K562 (cell line): ENCODE data around the gene PGA3. TPM values are rescaled to one million over a fixed set of nuclear protein-coding genes. Genes with fewer than 3 reads are reported as not detected.

ENCODE experiments used
- AFF4 ChIP-seq: sonication (generic); formaldehyde crosslinking; IDR thresholded peaks from 2 replicates; pipeline ENCODE4 v1.8.0; 2023; ENCODE audit warnings: mild to moderate bottlenecking, missing genetic modification reagents
- ARID1B ChIP-seq: fragments of 450-650 bp; IDR thresholded peaks from 2 replicates; pipeline ENCODE4 v1.6.1; 2016; ENCODE audit warnings: antibody characterized with exemption, mild to moderate bottlenecking, inconsistent platforms
- BRF1 ChIP-seq: IDR thresholded peaks from 3 replicates; pipeline ENCODE4 v1.6.1; 2011; ENCODE audit warnings: borderline replicate concordance, mild to moderate bottlenecking; ENCODE audit not compliant: insufficient read length; ENCODE audit errors: extremely low read depth
- E2F6 ChIP-seq, 2 experiments: IDR thresholded peaks; 2 replicates each; pipeline ENCODE4 v1.6.1; 2011; ENCODE audit warnings: borderline replicate concordance in 1 of 2, control low read depth in 1 of 2, low read depth in 1 of 2, low read length in 1 of 2, mild to moderate bottlenecking in 1 of 2, mixed read lengths in 1 of 2, moderate library complexity in 1 of 2; ENCODE audit not compliant: insufficient read depth in 1 of 2, insufficient read length in 1 of 2, poor library complexity in 1 of 2, severe bottlenecking in 1 of 2; ENCODE audit errors: extremely low read depth in 1 of 2
- GTF2F1 ChIP-seq: IDR thresholded peaks from 2 replicates; pipeline ENCODE4 v1.6.1; 2011; ENCODE audit warnings: low read depth, low read length, improper control_type of control experiment
- HMGN3 ChIP-seq: IDR thresholded peaks from 2 replicates; pipeline ENCODE4 v1.6.1; 2011; ENCODE audit warnings: borderline replicate concordance, low read depth, mild to moderate bottlenecking, mixed read lengths, low read length; ENCODE audit not compliant: insufficient read length; ENCODE audit errors: extremely low read depth
- HNRNPH1 ChIP-seq: fragments of 200-400 bp; formaldehyde crosslinking; optimal IDR thresholded peaks from 2 replicates; pipeline ENCODE3; 2017; ENCODE audit warnings: low read depth, mild to moderate bottlenecking, low read length, moderate library complexity
- MXD1 ChIP-seq: fragments of 250-450 bp; sonication (Bioruptor Pico); IDR thresholded peaks from 2 replicates; pipeline ENCODE4 v1.8.0; 2021; ENCODE audit warnings: borderline replicate concordance, mild to moderate bottlenecking, moderate library complexity; ENCODE audit not compliant: poor library complexity, severe bottlenecking
- NUFIP1 ChIP-seq: fragments of 450-650 bp; IDR thresholded peaks from 2 replicates; pipeline ENCODE4 v1.6.1; 2018; ENCODE audit not compliant: partially characterized antibody
- RHOXF2B ChIP-seq: fragments of 250-450 bp; sonication (Bioruptor Pico); conservative IDR thresholded peaks from 2 replicates; pipeline ENCODE4 v1.5.1; 2021
- TAL1 ChIP-seq: fragments of 450-650 bp; IDR thresholded peaks from 2 replicates; pipeline ENCODE4 v1.6.1; 2016; ENCODE audit warnings: mild to moderate bottlenecking
- TBL1XR1 ChIP-seq, 2 experiments: IDR thresholded peaks; 2 replicates each; pipeline ENCODE4 v1.6.1; 2012; ENCODE audit warnings: improper control_type of control experiment in 2 of 2, low read length in 2 of 2, mild to moderate bottlenecking in 1 of 2
- TFE3 ChIP-seq: fragments of 450-650 bp; formaldehyde crosslinking; IDR thresholded peaks from 2 replicates; pipeline ENCODE4 v1.4.0; 2020; ENCODE audit warnings: mild to moderate bottlenecking, mixed read lengths
- YY1 ChIP-seq, 3 experiments: IDR thresholded peaks; 2 replicates each; pipeline ENCODE4 v1.6.1; 2011; ENCODE audit warnings: low read length in 2 of 3, mild to moderate bottlenecking in 2 of 3, moderate library complexity in 2 of 3, borderline replicate concordance in 1 of 3, control low read depth in 1 of 3, low read depth in 1 of 3; ENCODE audit not compliant: insufficient read depth in 3 of 3, insufficient replicate concordance in 2 of 3, control insufficient read depth in 1 of 3, insufficient read length in 1 of 3; ENCODE audit errors: extremely low read depth in 1 of 3
- ZNF212 ChIP-seq: fragments of 450-650 bp; formaldehyde crosslinking; IDR thresholded peaks from 2 replicates; pipeline ENCODE4 v1.4.0; 2020; ENCODE audit warnings: mild to moderate bottlenecking
- ZNF239 ChIP-seq: fragments of 250-450 bp; sonication (Bioruptor Pico); IDR thresholded peaks from 2 replicates; pipeline ENCODE4 v1.4.0; 2020; ENCODE audit warnings: mild to moderate bottlenecking
- ZSCAN29 ChIP-seq: fragments of 450-650 bp; IDR thresholded peaks from 2 replicates; pipeline ENCODE4 v1.6.1; 2017
- polyA plus RNA-seq, 8 experiments: library from polyadenylated mRNA; depleted of rRNA in 4 of 8; stranded (reverse) in 5 of 8; unstranded in 3 of 8; fragments of >200 nt; fragmentation: Nextera tagmentation in 2 of 8; fragmentation: Illumina TruSeq in 1 of 8; extraction: Ambion mirVana in 2 of 8; extraction: Trizol in 1 of 8; gene quantifications; 2 replicates each; pipeline versions ENCODE4 v1.2.1 to v1.2.3, GENCODE V29; 2011 to 2014; ENCODE audit warnings: inconsistent platforms in 1 of 8, missing spikeins in 1 of 8
- total RNA-seq, 7 experiments: library from RNA; depleted of rRNA in 6 of 7; stranded (reverse); fragments of >200 nt in 6 of 7; fragmentation: Illumina TruSeq in 2 of 7; extraction: Trizol in 2 of 7; gene quantifications; 2 replicates each; pipeline versions ENCODE4 v1.2.1 to v1.2.3, GENCODE V29; 2011 to 2021; ENCODE audit warnings: low replicate concordance in 1 of 7

PGA3 gene
- total and polyA plus RNA-seq, 9 of the 15 experiments (the other 6 are each of a cell fraction or from before 2014, with no cell fraction given), result 0.15 to 0.18 (median 0.18) TPM; not detected in 6

- TF ChIP-seq MXD1 (CRISPR knock-in tag) (peak; percentile 27), HNRNPH1 (no peak), NUFIP1 (no peak), BRF1 (no peak), GTF2F1 (0 out of 2 replicates have a peak, but pooled peaks have one; percentile 51), ZNF212 (CRISPR knock-in tag) (no peak), ZSCAN29 (no peak), HMGN3 (peak; percentile 69), RHOXF2B (CRISPR knock-in tag) (no peak), TFE3 (CRISPR knock-in tag) (no peak), TBL1XR1 (IDR thresholded peaks at IDR 0.05; ENCODE audit: low read length in 2 of 2) (no peak), AFF4 (CRISPR knock-in tag) (no peak), TAL1 (no peak), YY1 (IDR thresholded peaks at IDR 0.05; ENCODE audit: borderline replicate concordance in 1 of 3, control insufficient read depth in 1 of 3, extremely low read depth in 1 of 3, insufficient read depth in 3 of 3, insufficient read length in 1 of 3, insufficient replicate concordance in 2 of 3, low read depth in 1 of 3, low read length in 2 of 3) (peak in 1 of 3 experiments; percentile 6), ZNF239 (CRISPR knock-in tag) (no peak), ARID1B (no peak), E2F6 (IDR thresholded peaks at IDR 0.05; ENCODE audit: borderline replicate concordance in 1 of 2, extremely low read depth in 1 of 2, insufficient read depth in 1 of 2, insufficient read length in 1 of 2, low read depth in 1 of 2, low read length in 1 of 2, poor library complexity in 1 of 2, severe bottlenecking in 1 of 2) (peak; percentile 30 to 35)
Measured at GRCh38 chr11:61161190-61162091, 41.9 kb upstream of the PGA3 start, which contains the start of gene VPS37C (continued).
